Stimulated activated CD4-positive, alpha-beta T cell treated with anti-CD3 and anti-CD28 coated beads, Interleukin-2, amount 100 ng/mL, for 48 hours (primary cell): Measurements from ENCODE around the gene GPR89A.

Source experiments
- DNase-seq, 2 donors: peaks; one replicate each; pipeline ENCODE4 v3.0.0-alpha.2; 2020

GPR89A gene

GRCh38 chr1:145719230-145720079 is 111.7 kb downstream of the GPR89A start, which contains the start of gene CD160:
TSS of gene CD160 (plus strand) at chr1:145719499. CDS start at chr1:145728328, 8,829 bp downstream.
- DNase-seq, result no peak
